HCT116 (cell line): ENCODE data around the gene PRL. TPM values are rescaled to one million over a fixed set of nuclear protein-coding genes. Genes with fewer than 3 reads are reported as not detected.

Experiments
- ATAC-seq: fragments of 200-7000 bp; cut with Tn5 transposase; 2 replicates; pipeline ENCODE4 v1.9.1; 2020; ENCODE audit warnings: mild to moderate bottlenecking, moderate library complexity
- BruUV-seq: library from RNA; stranded (reverse); fragments of 400-500 nt; replicated peaks from 2 replicates; lab custom pipeline; 2021; lab: Mats Ljungman, UMichigan
- CTCF ChIA-PET: fragments of 300-600 bp; sonication (Branson Sonifier 250); formaldehyde crosslinking; loops from one replicate; lab custom pipeline; 2021; ENCODE audit warnings: antibody characterized with exemption; lab: Charles Lee
- POLR2A ChIA-PET: fragments of 300-600, 350-600 bp; sonication (Branson Sonifier 250); formaldehyde crosslinking; loops from one replicate; lab custom pipeline; 2021; ENCODE audit warnings: antibody characterized with exemption; lab: Charles Lee
- RAD21 ChIA-PET, 2 experiments: fragments of 300-600 bp; sonication (Branson Sonifier 250); formaldehyde crosslinking; loops; one replicate each; lab custom pipeline; 2023; ENCODE audit warnings: low total read pairs in 2 of 2; ENCODE audit not compliant: uncharacterized antibody in 2 of 2, unreplicated experiment in 2 of 2, low non-redundant PET in 1 of 2; lab: Charles Lee
- DNase-seq: peaks from one replicate; pipeline ENCODE4 v3.0.0-alpha.2; 2010; ENCODE audit warnings: low read depth, low spot score
- H2AFZ ChIP-seq: fragments of 200-600 bp; shearing (Covaris generic), sonication (generic); 2 replicates; pipeline ENCODE4 v1.6.1; 2017; ENCODE audit warnings: low read depth, mixed run types, mixed read lengths, antibody characterized with exemption, low read length; ENCODE audit not compliant: poor library complexity, severe bottlenecking
- H3K27ac ChIP-seq: 2 replicates; pipeline ENCODE4 v1.5.1; 2012; ENCODE audit warnings: low read depth, low read length
- H3K27me3 ChIP-seq: fragments of 200-600 bp; sonication (generic); 2 replicates; pipeline ENCODE4 v1.6.1; 2016; ENCODE audit warnings: mixed run types, low read length, mixed read lengths; ENCODE audit not compliant: insufficient read depth
- H3K36me3 ChIP-seq, 2 experiments: fragments of 200-500 bp in 1 of 2; fragments of 200-600 bp in 1 of 2; sonication (Bioruptor generic) in 1 of 2; sonication (generic) in 1 of 2; 2 replicates each; pipeline versions ENCODE4 v1.5.1 to v1.6.1; 2014 to 2016; ENCODE audit warnings: low read length in 2 of 2, inconsistent platforms in 1 of 2, mixed read lengths in 1 of 2, mixed run types in 1 of 2; ENCODE audit not compliant: insufficient read depth in 2 of 2, control insufficient read depth in 1 of 2
- H3K4me1 ChIP-seq, 2 experiments: fragments of 200-600 bp in 1 of 2; sonication (generic) in 1 of 2; 2 replicates each; pipeline versions ENCODE4 v1.5.1 to v1.6.1; 2012 to 2017; ENCODE audit warnings: low read length in 2 of 2, inconsistent platforms in 1 of 2, mild to moderate bottlenecking in 1 of 2, mixed read lengths in 1 of 2, mixed run types in 1 of 2, moderate library complexity in 1 of 2; ENCODE audit not compliant: insufficient read depth in 2 of 2, control insufficient read depth in 1 of 2
- H3K4me2 ChIP-seq: fragments of 200-600 bp; sonication (generic); 2 replicates; pipeline ENCODE4 v1.6.1; 2017; ENCODE audit warnings: mixed run types, low read length, mixed read lengths
- H3K4me3 ChIP-seq, 2 experiments: fragments of 200-600 bp in 1 of 2; sonication (generic) in 1 of 2; replicated peaks in 1 of 2; 2 replicates each; pipeline ENCODE4 v1.5.1; 2011 to 2016; ENCODE audit warnings: low read length in 2 of 2, control low read depth in 1 of 2, low read depth in 1 of 2, mild to moderate bottlenecking in 1 of 2, mixed read lengths in 1 of 2, mixed run types in 1 of 2
- H3K79me2 ChIP-seq: fragments of 200-600 bp; sonication (generic); 2 replicates; pipeline ENCODE4 v1.6.1; 2017; ENCODE audit warnings: mild to moderate bottlenecking, mixed run types, low read length, moderate library complexity, mixed read lengths; ENCODE audit not compliant: insufficient read depth
- H3K9ac ChIP-seq: fragments of 200-600 bp; sonication (generic); 2 replicates; pipeline ENCODE4 v1.6.1; 2016; ENCODE audit warnings: low read length, mixed read lengths
- H3K9me2 ChIP-seq: fragments of 200-600 bp; sonication (generic), shearing (Covaris generic); 2 replicates; pipeline ENCODE4 v1.6.1; 2017; ENCODE audit warnings: mixed run types, mild to moderate bottlenecking, moderate library complexity; ENCODE audit not compliant: insufficient read depth
- H3K9me3 ChIP-seq, 2 experiments: fragments of 200-500 bp in 1 of 2; fragments of 200-600 bp in 1 of 2; sonication (Bioruptor generic) in 1 of 2; sonication (generic) in 1 of 2; 2 replicates each; pipeline ENCODE4 v1.6.1; 2014 to 2017; ENCODE audit warnings: low read length in 2 of 2, mixed read lengths in 2 of 2, inconsistent platforms in 1 of 2, low read depth in 1 of 2, mild to moderate bottlenecking in 1 of 2, mixed run types in 1 of 2, moderate library complexity in 1 of 2; ENCODE audit not compliant: control insufficient read depth in 1 of 2, insufficient read depth in 1 of 2
- H4K20me1 ChIP-seq: fragments of 200-600 bp; sonication (generic), shearing (Covaris generic); 2 replicates; pipeline ENCODE4 v1.6.1; 2017; ENCODE audit warnings: mixed run types, mild to moderate bottlenecking, moderate library complexity; ENCODE audit not compliant: insufficient read depth
- ELF1 ChIP-seq: IDR thresholded peaks from 2 replicates; pipeline ENCODE4 v1.6.1; 2012; ENCODE audit warnings: low read depth, borderline replicate concordance
- EZH2 ChIP-seq: fragments of 200-600 bp; sonication (generic); IDR thresholded peaks from 2 replicates; pipeline ENCODE4 v1.6.1; 2017; ENCODE audit warnings: antibody characterized with exemption, mixed run types
- FOSL1 ChIP-seq: IDR thresholded peaks from 2 replicates; pipeline ENCODE4 v1.6.1; 2012; ENCODE audit warnings: low read depth
- JUND ChIP-seq: IDR thresholded peaks from 2 replicates; pipeline ENCODE4 v1.6.1; 2012
- MAX ChIP-seq: IDR thresholded peaks from 2 replicates; pipeline ENCODE4 v1.6.1; 2012
- POLR2AphosphoS5 ChIP-seq: IDR thresholded peaks from 2 replicates; pipeline ENCODE4 v1.6.1; 2011; ENCODE audit warnings: mild to moderate bottlenecking, low read depth, low read length, moderate library complexity
- SIN3A ChIP-seq: IDR thresholded peaks from 2 replicates; pipeline ENCODE4 v1.6.1; 2012; ENCODE audit warnings: low read depth
- SRF ChIP-seq: IDR thresholded peaks from 2 replicates; pipeline ENCODE4 v1.6.1; 2012; ENCODE audit warnings: low read depth
- intact Hi-C: fragments of 100-400 bp; cut with micrococcal nuclease; formaldehyde crosslinking; loops from 2 replicates; pipeline ENCODE4 v1.10.0; 2022
- total RNA-seq: library from RNA; stranded (reverse); gene quantifications from one replicate; pipeline ENCODE4 v1.2.1, GENCODE V29; 2021; ENCODE audit not compliant: unreplicated experiment

PRL gene
- total RNA-seq, 1 experiment from 2014 or later, result not detected

- TF ChIP-seq ELF1, result no peak
- no peak for TF ChIP-seq POLR2AphosphoS5
- no peak for TF ChIP-seq SIN3A
- no peak overlapping the region for H3K9ac ChIP-seq
- no peaks in the 10 kb centered on the region for H3K4me1 ChIP-seq
- no peaks in the 10 kb centered on the region for H3K79me2 ChIP-seq
- H3K9me2 ChIP-seq, result no peaks in the 10 kb centered on the region
- H2AFZ ChIP-seq, result no peak overlapping the region
- no peaks in the 10 kb centered on the region for H3K9me3 ChIP-seq
- intact Hi-C loops, result no loop called here
- no peak overlapping the region for H3K4me3 ChIP-seq
- no peak for DNase-seq
- no peak overlapping the region for H3K27ac ChIP-seq
- no peak overlapping the region for H3K4me2 ChIP-seq
- ATAC-seq, result no peak
- RAD21 ChIA-PET, result no interaction called here
- no TSS peak for BruUV-seq
- no peaks in the 10 kb centered on the region for H4K20me1 ChIP-seq
- POLR2A ChIA-PET, result no interaction called here
- CTCF ChIA-PET, result no interaction called here
- H3K36me3 ChIP-seq, result no peaks in the 10 kb centered on the region
- no peaks in the 10 kb centered on the region for H3K27me3 ChIP-seq
These were observed 33.1 kb downstream of the PRL start for GRCh38 chr6:22263748-22264147.

- CTCF ChIA-PET, result no interaction called here
- DNase-seq, result no peak
- Histone ChIP-seq H3K9me3 (no peaks in the 10 kb centered on the region), H3K79me2 (no peaks in the 10 kb centered on the region), H3K4me2 (no peak overlapping the region), H3K4me1 (no peaks in the 10 kb centered on the region), H3K27me3 (no peaks in the 10 kb centered on the region), H2AFZ (no peak overlapping the region), H3K27ac (no peak overlapping the region), H3K9ac (no peak overlapping the region), H3K4me3 (no peak overlapping the region), H4K20me1 (no peaks in the 10 kb centered on the region), H3K36me3 (no peaks in the 10 kb centered on the region), H3K9me2 (no peaks in the 10 kb centered on the region)
- intact Hi-C loops, result no loop called here
- no TSS peak for BruUV-seq
- TF ChIP-seq SIN3A (no peak), SRF (no peak), MAX (no peak), EZH2 (no peak), FOSL1 (no peak), JUND (no peak)
- no peak for ATAC-seq
- RAD21 ChIA-PET, result no interaction called here
- POLR2A ChIA-PET, result no interaction called here
These were observed 42.0 kb downstream of the PRL start for GRCh38 chr6:22254886-22255285.
